Measurements from ENCODE around the gene ADPRH.

The ADPRH gene

DNA sequence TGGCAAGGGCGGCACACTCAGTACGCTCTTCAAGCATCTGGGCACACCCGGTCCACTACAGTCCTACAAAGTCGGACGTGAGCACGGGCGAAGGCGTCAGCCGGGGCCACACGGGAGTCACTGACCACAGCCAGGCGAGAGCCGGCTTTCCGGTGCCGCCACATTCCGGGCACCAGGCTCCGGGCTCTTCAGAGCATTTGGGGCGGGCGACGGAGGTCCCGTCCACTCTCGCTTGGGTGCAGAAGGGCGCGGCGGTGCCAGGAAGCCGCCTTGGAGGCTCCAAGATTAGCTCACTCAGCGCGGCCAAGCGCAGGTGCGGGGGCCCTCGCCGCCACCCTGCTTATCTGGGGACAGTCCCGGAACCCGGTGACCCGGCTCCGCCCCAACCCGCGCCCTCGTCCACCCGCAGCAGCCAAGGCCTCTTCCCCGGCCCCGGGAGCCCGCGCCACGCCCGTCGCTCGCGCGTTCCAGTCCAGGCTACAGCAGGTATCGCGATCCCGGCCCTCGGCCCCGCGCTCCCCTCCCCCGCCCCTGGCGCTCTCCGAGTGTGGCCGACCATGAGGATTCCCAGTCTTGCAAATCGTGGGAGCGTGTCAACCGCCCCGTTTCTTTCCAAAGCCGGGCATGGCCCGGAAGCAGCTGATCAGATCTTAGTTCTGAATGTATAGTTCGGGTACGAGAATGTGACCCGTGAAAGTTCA, at the start of gene ADPRH:
Gene ADPRH (plus strand): TSS at position 127 of the 701 bp plus-strand sequence. CDS start 2,678 bp downstream, outside the sequence.
- TF ChIP-seq, protein P1, sequence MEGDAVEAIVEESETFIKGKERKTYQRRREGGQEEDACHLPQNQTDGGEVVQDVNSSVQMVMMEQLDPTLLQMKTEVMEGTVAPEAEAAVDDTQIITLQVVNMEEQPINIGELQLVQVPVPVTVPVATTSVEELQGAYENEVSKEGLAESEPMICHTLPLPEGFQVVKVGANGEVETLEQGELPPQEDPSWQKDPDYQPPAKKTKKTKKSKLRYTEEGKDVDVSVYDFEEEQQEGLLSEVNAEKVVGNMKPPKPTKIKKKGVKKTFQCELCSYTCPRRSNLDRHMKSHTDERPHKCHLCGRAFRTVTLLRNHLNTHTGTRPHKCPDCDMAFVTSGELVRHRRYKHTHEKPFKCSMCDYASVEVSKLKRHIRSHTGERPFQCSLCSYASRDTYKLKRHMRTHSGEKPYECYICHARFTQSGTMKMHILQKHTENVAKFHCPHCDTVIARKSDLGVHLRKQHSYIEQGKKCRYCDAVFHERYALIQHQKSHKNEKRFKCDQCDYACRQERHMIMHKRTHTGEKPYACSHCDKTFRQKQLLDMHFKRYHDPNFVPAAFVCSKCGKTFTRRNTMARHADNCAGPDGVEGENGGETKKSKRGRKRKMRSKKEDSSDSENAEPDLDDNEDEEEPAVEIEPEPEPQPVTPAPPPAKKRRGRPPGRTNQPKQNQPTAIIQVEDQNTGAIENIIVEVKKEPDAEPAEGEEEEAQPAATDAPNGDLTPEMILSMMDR (IDR thresholded peaks at IDR 0.05; ENCODE audit: control extremely low read depth, extremely low read depth, low read depth, missing control alignments) = no peak
- POLR2A ChIA-PET = interaction anchor here (0.6 to 1.3 kb wide), 3 partner anchors 16 to 781 kb away, joined by 5 to 15 read pairs (median 7); no protein-coding TSS in a partner anchor
- peak; percentile 83 for DNase-seq (ENCODE audit: extremely low spot score)
- CTCF ChIA-PET = interaction anchor here (1.5 to 8.4 kb wide), 10 partner anchors 9 to 102 kb away, joined by 3 to 58 read pairs (median 14); partner anchors contain the start of gene CD80

DNA sequence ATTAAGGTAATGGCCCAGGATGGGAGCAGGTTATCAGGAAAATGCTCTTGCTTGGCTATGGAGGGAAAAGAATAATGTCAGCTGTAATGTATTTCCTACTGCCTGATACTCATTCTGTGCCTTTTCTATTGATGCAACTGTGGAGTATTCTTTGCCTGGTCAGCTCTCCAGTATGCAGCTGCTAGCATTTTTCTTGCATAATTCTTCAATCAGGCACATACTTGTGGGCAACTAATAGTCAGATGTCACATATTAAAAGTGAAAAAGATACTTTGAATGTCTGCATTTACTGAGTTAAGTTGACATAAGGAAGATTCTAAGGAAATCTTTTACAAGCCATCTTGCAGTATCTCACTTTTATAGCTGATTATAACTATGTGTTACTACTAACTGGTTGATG, 49.4 kb upstream of the ADPRH start:
- ChIA-PET CTCF (interaction anchor here (1.0 to 2.0 kb wide), 3 partner anchors 10 to 151 kb away, joined by 3 to 5 read pairs (median 4); no protein-coding TSS in a partner anchor), POLR2A (interaction anchor here (0.6 kb wide), 1 partner anchor 9 kb away, joined by 3 read pairs; no protein-coding TSS in a partner anchor)
- no peak for DNase-seq (ENCODE audit: extremely low spot score)

DNA sequence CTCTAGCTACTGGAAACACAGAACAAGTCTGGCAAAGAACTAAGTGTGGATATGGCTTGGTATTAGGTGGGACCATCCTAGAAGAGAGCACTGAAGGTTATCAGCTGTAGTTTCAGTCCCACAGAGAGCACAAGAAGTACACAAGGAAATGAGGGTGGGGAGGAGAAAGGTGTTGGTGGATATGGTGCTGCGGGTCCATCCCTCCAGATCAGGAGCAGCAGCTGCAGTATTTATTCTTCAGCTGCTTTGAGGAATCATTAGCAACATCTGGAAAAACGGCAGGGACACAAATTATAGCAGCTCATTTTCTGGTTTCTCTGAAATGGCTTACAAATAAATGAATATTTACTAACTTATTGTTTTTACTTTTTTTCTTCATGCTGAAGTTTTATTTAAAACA, 48.8 kb upstream of the ADPRH start:
- TF ChIP-seq, protein P1 (IDR thresholded peaks at IDR 0.05; ENCODE audit: control extremely low read depth, extremely low read depth, low read depth, missing control alignments) = no peak
- ChIA-PET POLR2A (interaction anchor here (0.6 kb wide), 1 partner anchor 9 kb away, joined by 3 read pairs; no protein-coding TSS in a partner anchor), CTCF (interaction anchor here (0.7 to 2.0 kb wide), 4 partner anchors 9 to 151 kb away, joined by 3 to 5 read pairs (median 4); no protein-coding TSS in a partner anchor)
- DNase-seq (ENCODE audit: extremely low spot score) = no peak

More for the DNA sequence above, 49.4 kb upstream of the ADPRH start:
- TF ChIP-seq, protein P1 (IDR thresholded peaks at IDR 0.05; ENCODE audit: control extremely low read depth, extremely low read depth, low read depth, missing control alignments) = no peak

DNA sequence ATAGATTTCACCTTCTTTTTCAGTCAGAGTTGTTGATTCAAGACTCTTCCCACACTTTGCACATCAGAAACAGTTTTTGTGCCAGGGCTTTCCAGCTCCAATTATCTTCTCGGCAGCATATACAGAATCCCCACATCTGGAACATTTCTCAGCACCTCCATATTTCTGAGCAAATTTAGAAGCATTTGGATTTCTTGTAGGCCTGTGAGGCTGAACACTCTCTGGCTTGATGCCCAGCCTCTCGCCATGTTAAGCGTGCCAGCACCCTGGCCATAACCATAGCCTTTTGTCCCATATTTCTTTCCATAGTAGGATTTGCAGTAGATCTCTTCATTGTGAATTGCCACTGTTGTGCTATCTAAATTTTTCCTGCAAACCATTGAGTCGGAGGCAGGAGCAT, 48.1 kb upstream of the ADPRH start:
- TF ChIP-seq, protein P1 (IDR thresholded peaks at IDR 0.05; ENCODE audit: control extremely low read depth, extremely low read depth, low read depth, missing control alignments) = no peak
- DNase-seq (ENCODE audit: extremely low spot score) = no peak
- ChIA-PET POLR2A (no interaction called here), CTCF (interaction anchor here (0.7 to 2.0 kb wide), 3 partner anchors 9 to 150 kb away, joined by 3 to 5 read pairs (median 4); no protein-coding TSS in a partner anchor)

DNA sequence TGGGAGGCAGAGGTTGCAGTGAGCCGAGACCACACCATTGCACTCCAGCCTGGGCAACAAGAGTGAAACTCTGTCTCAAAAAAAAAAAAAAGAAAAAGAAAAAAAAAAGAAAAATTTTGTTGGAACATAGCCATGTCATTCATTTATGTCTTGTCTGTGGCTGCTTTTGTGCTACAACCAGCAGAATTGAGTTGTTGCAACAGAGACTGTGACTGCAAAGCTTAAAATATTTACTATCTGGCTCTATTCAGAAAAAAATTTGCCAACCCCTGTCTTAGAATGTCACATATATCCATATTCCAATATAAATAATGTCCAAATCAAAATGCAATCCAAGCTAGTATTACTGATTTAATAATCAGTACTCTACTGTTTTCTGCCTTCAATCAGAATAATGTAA, 45.0 kb upstream of the ADPRH start:
- ChIA-PET CTCF (interaction anchor here (1.1 kb wide), 1 partner anchor 108 kb away, joined by 3 read pairs; no protein-coding TSS in a partner anchor), POLR2A (no interaction called here)
- TF ChIP-seq, protein P1 (IDR thresholded peaks at IDR 0.05; ENCODE audit: control extremely low read depth, extremely low read depth, low read depth, missing control alignments) = no peak
- DNase-seq (ENCODE audit: extremely low spot score) = no peak

DNA sequence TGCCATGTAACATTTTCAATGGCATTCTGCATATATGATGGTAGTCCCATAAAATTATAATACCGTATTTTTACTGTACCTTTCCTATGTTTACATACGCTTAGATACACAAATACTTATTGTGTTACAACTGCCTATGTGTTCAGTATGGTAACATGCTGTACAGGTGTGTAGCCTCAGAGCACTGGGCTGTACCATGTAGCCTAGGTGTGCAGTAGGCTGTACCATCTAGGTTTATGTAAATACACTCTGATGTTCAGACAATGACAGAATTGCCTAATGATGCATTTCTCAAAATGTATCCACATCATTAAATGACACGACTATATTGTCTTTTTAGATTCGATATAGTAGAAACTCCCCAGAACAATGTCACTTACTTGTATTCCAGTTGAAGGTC, 42.5 kb upstream of the ADPRH start:
- TF ChIP-seq, protein P1 (IDR thresholded peaks at IDR 0.05; ENCODE audit: control extremely low read depth, extremely low read depth, low read depth, missing control alignments) = no peak
- ChIA-PET CTCF (interaction anchor here (1.2 to 1.5 kb wide), 2 partner anchors 22 to 23 kb away, joined by 4 read pairs; partner anchors contain the start of gene CD80), POLR2A (no interaction called here)
- no peak for DNase-seq (ENCODE audit: extremely low spot score)

All from GM10248 (cell line).